ENCODE measurements around the gene THBS2. TPM values are rescaled to one million over a fixed set of nuclear protein-coding genes. Genes with fewer than 3 reads are reported as not detected.
"Not testable (repeated sequence)": the region's sequence is repeated elsewhere in the genome, so short reads cannot be mapped to it uniquely, and the experiment has no call there.

The THBS2 gene
- total RNA-seq, 2 experiments from 2014 or later = not detected

GRCh38 chr6:169214789-169215188, 38.9 kb downstream of the THBS2 start:
- H3K27ac Mint-ChIP-seq; H3K4me3 Mint-ChIP-seq; POLR2A ChIA-PET; DNase-seq; CTCF ChIA-PET; H3K27me3 Mint-ChIP-seq; H3K36me3 Mint-ChIP-seq (ENCODE audit: low read depth); H3K4me1 Mint-ChIP-seq; H3K9me3 Mint-ChIP-seq: not testable (repeated sequence)

GRCh38 chr6:169213814-169214520, 39.7 kb downstream of the THBS2 start:
- H3K4me3 Mint-ChIP-seq = no peak overlapping the region
- H3K36me3 Mint-ChIP-seq (ENCODE audit: low read depth) = peaks cover 6% of the 10 kb centered on the region
- no peak for DNase-seq
- H3K27ac Mint-ChIP-seq = no peak overlapping the region
- peaks cover 11% of the 10 kb centered on the region for H3K4me1 Mint-ChIP-seq
- POLR2A ChIA-PET = interaction anchor here (0.7 to 1.2 kb wide), 3 partner anchors 13 to 536 kb away, joined by 3 to 7 read pairs (median 3); partner anchors contain the start of genes C6orf120 and WDR27
- CTCF ChIA-PET = interaction anchor here (2.2 kb wide), 1 partner anchor 26 kb away, joined by 8 read pairs; no protein-coding TSS in a partner anchor
- H3K27me3 Mint-ChIP-seq = no peaks in the 10 kb centered on the region
- peaks cover 7% of the 10 kb centered on the region for H3K9me3 Mint-ChIP-seq

GRCh38 chr6:169212897-169213813, 40.5 kb downstream of the THBS2 start:
- Mint-ChIP-seq H3K36me3 (ENCODE audit: low read depth) (peaks cover 10% of the 10 kb centered on the region), H3K27me3 (peaks cover 4% of the 10 kb centered on the region), H3K4me3 (peak overlapping the region; percentile 38), H3K9me3 (peaks cover 12% of the 10 kb centered on the region), H3K27ac (peak overlapping the region; percentile 42), H3K4me1 (peaks cover 15% of the 10 kb centered on the region)
- peak; percentile 90 for DNase-seq
- ChIA-PET POLR2A (interaction anchor here (0.7 to 1.2 kb wide), 4 partner anchors 9 to 537 kb away, joined by 3 to 7 read pairs (median 3); partner anchors contain the start of genes C6orf120 and WDR27), CTCF (interaction anchor here (0.7 to 2.2 kb wide), 2 partner anchors 25 to 549 kb away, joined by 4 to 8 read pairs; no protein-coding TSS in a partner anchor)

GRCh38 chr6:169212436-169212835, 41.2 kb downstream of the THBS2 start:
- ChIA-PET CTCF (interaction anchor here (0.7 to 2.2 kb wide), 2 partner anchors 25 to 550 kb away, joined by 4 to 8 read pairs; no protein-coding TSS in a partner anchor), POLR2A (interaction anchor here (1.0 kb wide), 1 partner anchor 9 kb away, joined by 3 read pairs; no protein-coding TSS in a partner anchor)
- DNase-seq = no peak
- Mint-ChIP-seq H3K36me3 (ENCODE audit: low read depth) (peaks cover 10% of the 10 kb centered on the region), H3K27ac (no peak overlapping the region), H3K4me1 (peaks cover 21% of the 10 kb centered on the region), H3K4me3 (no peak overlapping the region), H3K9me3 (peaks cover 13% of the 10 kb centered on the region), H3K27me3 (peaks cover 4% of the 10 kb centered on the region)

- H3K9me3 Mint-ChIP-seq = peaks cover 15% of the 10 kb centered on the region
- H3K27me3 Mint-ChIP-seq = peaks cover 4% of the 10 kb centered on the region
- H3K36me3 Mint-ChIP-seq (ENCODE audit: low read depth) = peaks cover 10% of the 10 kb centered on the region
- no peak overlapping the region for H3K4me3 Mint-ChIP-seq
- POLR2A ChIA-PET = no interaction called here
- peaks cover 23% of the 10 kb centered on the region for H3K4me1 Mint-ChIP-seq
- no peak overlapping the region for H3K27ac Mint-ChIP-seq
- no peak for DNase-seq
- CTCF ChIA-PET = interaction anchor here (2.2 kb wide), 1 partner anchor 24 kb away, joined by 8 read pairs; no protein-coding TSS in a partner anchor
Measured at GRCh38 chr6:169211881-169212280, 41.8 kb downstream of the THBS2 start.

- Mint-ChIP-seq H3K4me1 (peaks cover 26% of the 10 kb centered on the region), H3K9me3 (peaks cover 21% of the 10 kb centered on the region), H3K27ac (no peak overlapping the region), H3K4me3 (no peak overlapping the region), H3K27me3 (peaks cover 5% of the 10 kb centered on the region), H3K36me3 (ENCODE audit: low read depth) (peaks cover 16% of the 10 kb centered on the region)
- no peak for DNase-seq
- POLR2A ChIA-PET = no interaction called here
- CTCF ChIA-PET = no interaction called here
Measured at GRCh38 chr6:169210611-169211010, 43.0 kb downstream of the THBS2 start.

- Mint-ChIP-seq H3K4me1 (peaks cover 24% of the 10 kb centered on the region), H3K27ac (no peak overlapping the region), H3K9me3 (peaks cover 21% of the 10 kb centered on the region), H3K27me3 (peaks cover 5% of the 10 kb centered on the region), H3K4me3 (no peak overlapping the region), H3K36me3 (ENCODE audit: low read depth) (peaks cover 16% of the 10 kb centered on the region)
- CTCF ChIA-PET = no interaction called here
- DNase-seq = no peak
- POLR2A ChIA-PET = no interaction called here
Measured at GRCh38 chr6:169208011-169208410, 45.6 kb downstream of the THBS2 start.

GRCh38 chr6:169207482-169207881, 46.2 kb downstream of the THBS2 start:
- peaks cover 21% of the 10 kb centered on the region for H3K9me3 Mint-ChIP-seq
- H3K4me1 Mint-ChIP-seq = peaks cover 22% of the 10 kb centered on the region
- CTCF ChIA-PET = no interaction called here
- H3K27me3 Mint-ChIP-seq = peaks cover 5% of the 10 kb centered on the region
- no peak overlapping the region for H3K27ac Mint-ChIP-seq
- H3K4me3 Mint-ChIP-seq = no peak overlapping the region
- peaks cover 16% of the 10 kb centered on the region for H3K36me3 Mint-ChIP-seq (ENCODE audit: low read depth)
- POLR2A ChIA-PET = no interaction called here
- DNase-seq = no peak

GRCh38 chr6:169205176-169206160, 48.2 kb downstream of the THBS2 start:
- peaks cover 15% of the 10 kb centered on the region for H3K9me3 Mint-ChIP-seq
- CTCF ChIA-PET = no interaction called here
- H3K4me1 Mint-ChIP-seq = peaks cover 17% of the 10 kb centered on the region
- POLR2A ChIA-PET = no interaction called here
- peaks cover 5% of the 10 kb centered on the region for H3K27me3 Mint-ChIP-seq
- DNase-seq = no peak
- H3K4me3 Mint-ChIP-seq = no peak overlapping the region
- no peak overlapping the region for H3K27ac Mint-ChIP-seq
- H3K36me3 Mint-ChIP-seq (ENCODE audit: low read depth) = peaks cover 10% of the 10 kb centered on the region

- H3K4me3 Mint-ChIP-seq = no peak overlapping the region
- H3K4me1 Mint-ChIP-seq = peaks cover 15% of the 10 kb centered on the region
- H3K36me3 Mint-ChIP-seq (ENCODE audit: low read depth) = peaks cover 10% of the 10 kb centered on the region
- no peak overlapping the region for H3K27ac Mint-ChIP-seq
- peaks cover 5% of the 10 kb centered on the region for H3K27me3 Mint-ChIP-seq
- peaks cover 13% of the 10 kb centered on the region for H3K9me3 Mint-ChIP-seq
- no peak for DNase-seq
- ChIA-PET POLR2A (no interaction called here), CTCF (no interaction called here)
Measured at GRCh38 chr6:169204167-169204566, 49.5 kb downstream of the THBS2 start.

GRCh38 chr6:169201985-169202384, 51.7 kb downstream of the THBS2 start:
- POLR2A ChIA-PET = no interaction called here
- DNase-seq = no peak
- peaks cover 7% of the 10 kb centered on the region for H3K36me3 Mint-ChIP-seq (ENCODE audit: low read depth)
- peaks cover 1% of the 10 kb centered on the region for H3K27me3 Mint-ChIP-seq
- H3K4me1 Mint-ChIP-seq = peaks cover 3% of the 10 kb centered on the region
- H3K9me3 Mint-ChIP-seq = peaks cover 6% of the 10 kb centered on the region
- CTCF ChIA-PET = no interaction called here
- no peak overlapping the region for H3K4me3 Mint-ChIP-seq
- H3K27ac Mint-ChIP-seq = no peak overlapping the region

- Mint-ChIP-seq H3K27ac (no peak overlapping the region), H3K4me3 (no peak overlapping the region), H3K4me1 (no peaks in the 10 kb centered on the region), H3K27me3 (no peaks in the 10 kb centered on the region), H3K36me3 (ENCODE audit: low read depth) (no peaks in the 10 kb centered on the region), H3K9me3 (no peaks in the 10 kb centered on the region)
- ChIA-PET CTCF (no interaction called here), POLR2A (interaction anchor here (0.6 kb wide), 1 partner anchor 12 kb away, joined by 3 read pairs; no protein-coding TSS in a partner anchor)
- no peak for DNase-seq
Measured at GRCh38 chr6:169200893-169201514, 52.6 kb downstream of the THBS2 start.
